Prostate gland (tissue), 2 donors: ENCODE measurements around the gene RNF149. TPM values are rescaled to one million over a fixed set of nuclear protein-coding genes. Genes with fewer than 3 reads are reported as not detected.
A peak's percentile ranks its signal among the peaks of the same experiment; 100 is the strongest.

Experiments used
- DNase-seq: peaks from one replicate; pipeline ENCODE4 v3.0.0-alpha.2; 2019; ENCODE audit warnings: low spot score
- H3K27ac ChIP-seq, 2 donors: fragments of 200-600 bp; sonication (generic); 2 replicates each; pipeline ENCODE4 v1.5.1; 2017 to 2019
- H3K27me3 ChIP-seq: fragments of 200-600 bp; sonication (generic); replicated peaks from 2 replicates; pipeline ENCODE4 v1.5.1; 2019; ENCODE audit not compliant: insufficient read depth
- H3K36me3 ChIP-seq, 2 donors: fragments of 200-600 bp; sonication (generic); 1 replicate in 1 of 2; 2 replicates in 1 of 2; pipeline versions ENCODE4 v1.5.1 to v1.8.1; 2017 to 2019
- H3K4me1 ChIP-seq: fragments of 200-600 bp; sonication (generic); replicated peaks from 2 replicates; pipeline ENCODE4 v1.5.1; 2019
- H3K4me3 ChIP-seq, 2 donors: fragments of 200-600 bp; sonication (generic); 2 replicates each; pipeline ENCODE4 v1.5.1; 2017 to 2019
- H3K9me3 ChIP-seq: fragments of 200-600 bp; sonication (generic); 2 replicates; pipeline ENCODE4 v1.5.1; 2017
- POLR2A ChIP-seq: fragments of 450-650 bp; IDR thresholded peaks from one replicate; pipeline ENCODE4 v1.6.1; 2016; ENCODE audit warnings: antibody characterized with exemption, mild to moderate bottlenecking
- POLR2AphosphoS5 ChIP-seq: sonication (generic); formaldehyde crosslinking; IDR thresholded peaks from one replicate; pipeline ENCODE4 v1.6.1; 2017; ENCODE audit warnings: antibody characterized with exemption
- WGBS: methylation state at CpG from one replicate; pipeline ENCODE4 v1.1.5; 2018; 5-methylcytosine and 5-hydroxymethylcytosine counted together
- intact Hi-C: fragments of 100-400 bp; cut with DNase I; formaldehyde crosslinking; loops from one replicate; pipeline ENCODE4 v1.14.2; 2022
- microRNA-seq: library from miRNA; unstranded; fragments of <30 nt; microRNA quantifications from one replicate; pipeline ENCODE4, GENCODE V29; 2016
- small RNA-seq, 2 donors: library from RNA; depleted of rRNA; stranded (forward); fragments of <200 nt; gene quantifications; one replicate each; pipeline ENCODE3, GENCODE V24; 2016
- total RNA-seq, 2 donors: library from RNA; depleted of rRNA; stranded (reverse); fragments of >200 nt; gene quantifications; one replicate each; pipeline ENCODE4 v1.1.0, GENCODE V29; 2016
- TF ChIP-seq, protein P1 (sequence below), 4 experiments: fragments of 200-600 bp in 2 of 4; fragments of 450-650 bp in 2 of 4; sonication (generic) in 2 of 4; IDR thresholded peaks; 1 replicate in 3 of 4; 2 replicates in 1 of 4; pipeline ENCODE4 v1.5.1; 2016 to 2019; ENCODE audit warnings: antibody characterized with exemption in 4 of 4, mild to moderate bottlenecking in 2 of 4, moderate library complexity in 2 of 4

Gene RNF149
- total RNA-seq, 2 donors from 2014 or later: 57.2 to 75.4 TPM

DNA sequence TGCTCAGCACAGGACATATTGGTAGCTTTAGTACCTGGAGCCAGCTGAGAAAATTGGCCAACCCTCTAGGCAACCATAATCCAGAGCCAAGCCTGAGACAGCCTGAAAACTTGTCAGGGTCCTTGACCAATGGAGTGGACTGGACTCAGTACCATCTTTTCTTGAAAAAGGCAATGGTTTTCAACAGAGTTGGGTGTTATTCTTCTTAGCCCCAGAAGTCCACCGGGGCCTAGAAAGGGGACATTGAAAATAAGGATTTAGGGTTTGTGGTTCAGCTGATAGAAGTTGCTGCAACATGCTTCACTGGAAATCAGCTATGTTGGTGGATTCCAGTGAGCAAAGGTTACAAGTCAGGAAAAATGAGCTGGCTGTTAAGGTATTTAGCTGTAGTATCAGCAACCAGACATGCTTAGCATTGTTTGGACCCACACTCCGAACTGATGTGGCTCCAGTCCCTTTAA, 77.9 kb downstream of the RNF149 start:
- no peak for TF ChIP-seq POLR2AphosphoS5
- TF ChIP-seq POLR2A: no peak
- TF ChIP-seq, protein P1, sequence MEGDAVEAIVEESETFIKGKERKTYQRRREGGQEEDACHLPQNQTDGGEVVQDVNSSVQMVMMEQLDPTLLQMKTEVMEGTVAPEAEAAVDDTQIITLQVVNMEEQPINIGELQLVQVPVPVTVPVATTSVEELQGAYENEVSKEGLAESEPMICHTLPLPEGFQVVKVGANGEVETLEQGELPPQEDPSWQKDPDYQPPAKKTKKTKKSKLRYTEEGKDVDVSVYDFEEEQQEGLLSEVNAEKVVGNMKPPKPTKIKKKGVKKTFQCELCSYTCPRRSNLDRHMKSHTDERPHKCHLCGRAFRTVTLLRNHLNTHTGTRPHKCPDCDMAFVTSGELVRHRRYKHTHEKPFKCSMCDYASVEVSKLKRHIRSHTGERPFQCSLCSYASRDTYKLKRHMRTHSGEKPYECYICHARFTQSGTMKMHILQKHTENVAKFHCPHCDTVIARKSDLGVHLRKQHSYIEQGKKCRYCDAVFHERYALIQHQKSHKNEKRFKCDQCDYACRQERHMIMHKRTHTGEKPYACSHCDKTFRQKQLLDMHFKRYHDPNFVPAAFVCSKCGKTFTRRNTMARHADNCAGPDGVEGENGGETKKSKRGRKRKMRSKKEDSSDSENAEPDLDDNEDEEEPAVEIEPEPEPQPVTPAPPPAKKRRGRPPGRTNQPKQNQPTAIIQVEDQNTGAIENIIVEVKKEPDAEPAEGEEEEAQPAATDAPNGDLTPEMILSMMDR (IDR thresholded peaks at IDR 0.05): no peak
- no peak for DNase-seq
- no peaks in the 10 kb centered on the region for H3K36me3 ChIP-seq
- no peak overlapping the region for H3K4me3 ChIP-seq
- WGBS: 97% methylated on average over 2 of the region's 2 CpGs
- H3K27ac ChIP-seq: no peak overlapping the region
- H3K4me1 ChIP-seq: no peaks in the 10 kb centered on the region
- H3K27me3 ChIP-seq: no peaks in the 10 kb centered on the region
- no peaks in the 10 kb centered on the region for H3K9me3 ChIP-seq
- intact Hi-C loops: no loop called here

Small RNAs within 50 kb of the gene (microRNA-seq; reads per million reads assigned to microRNA genes)
- 0.92 reads per million, percentile 7 among the genes with 10 or more reads in this experiment for gene MIR5696

Small RNAs within 50 kb of the gene (small RNA-seq; reads per million reads assigned to genes)
- gene MIR5696: 0.30 to 0.47 reads per million in 2 donors
- gene SNORD89: 221 to 441 reads per million in 2 donors

Other genes starting within 250 kb of the RNF149 start
- 100 to 1,000 TPM in 1 of 2 donors, 10 to 100 TPM in 1; 86.1 to 149 TPM for gene TBC1D8, start 157.3 kb downstream of the RNF149 start, total RNA-seq
- gene CNOT11, start 55.8 kb downstream of the RNF149 start, total RNA-seq: 10 to 100 TPM; 41.0 to 41.4 TPM
- not detected for gene CREG2, start 78.8 kb upstream of the RNF149 start, total RNA-seq
- under 1 TPM in 1 of 2 donors, not detected in 1; 0.97 TPM for gene RFX8, start 166.4 kb upstream of the RNF149 start, total RNA-seq